SJSA1 (cell line): ENCODE data around the gene GOLGA6A. TPM values are rescaled to one million over a fixed set of nuclear protein-coding genes. Genes with fewer than 3 reads are reported as not detected.
"Not testable (repeated sequence)": the region's sequence is repeated elsewhere in the genome, so short reads cannot be mapped to it uniquely, and the experiment has no call there.

Experiments used
- DNase-seq, 2 experiments: peaks; one replicate each; pipeline ENCODE4 v3.0.0-alpha.2; 2015 to 2020; ENCODE audit warnings: low spot score in 2 of 2, low read depth in 1 of 2
- H3K27ac ChIP-seq: fragments of 250-450 bp; sonication (Bioruptor Pico); 2 replicates; pipeline ENCODE4 v1.5.1; 2020; ENCODE audit warnings: mild to moderate bottlenecking, moderate library complexity
- H3K27me3 ChIP-seq: fragments of 250-450 bp; sonication (Bioruptor Pico); replicated peaks from 2 replicates; pipeline ENCODE4 v1.5.1; 2020; ENCODE audit warnings: mild to moderate bottlenecking, moderate library complexity
- H3K36me3 ChIP-seq: fragments of 250-450 bp; sonication (Bioruptor Pico); 2 replicates; pipeline ENCODE4 v1.5.1; 2020; ENCODE audit warnings: mild to moderate bottlenecking
- H3K4me1 ChIP-seq: fragments of 250-450 bp; sonication (Bioruptor Pico); replicated peaks from 2 replicates; pipeline ENCODE4 v1.6.1; 2021; ENCODE audit warnings: mild to moderate bottlenecking
- H3K4me3 ChIP-seq: fragments of 250-450 bp; sonication (Bioruptor Pico); 2 replicates; pipeline ENCODE4 v1.5.1; 2020; ENCODE audit warnings: mild to moderate bottlenecking
- H3K9me3 ChIP-seq: fragments of 250-450 bp; sonication (Bioruptor Pico); replicated peaks from 2 replicates; pipeline ENCODE4 v1.5.1; 2020; ENCODE audit warnings: mild to moderate bottlenecking
- total RNA-seq: library from RNA; depleted of rRNA; stranded (reverse); fragments of >200 nt; shearing (Covaris generic); gene quantifications from 2 replicates; pipeline ENCODE4 v1.2.3, GENCODE V29; 2014; rRNA removed

GOLGA6A gene, protein sequence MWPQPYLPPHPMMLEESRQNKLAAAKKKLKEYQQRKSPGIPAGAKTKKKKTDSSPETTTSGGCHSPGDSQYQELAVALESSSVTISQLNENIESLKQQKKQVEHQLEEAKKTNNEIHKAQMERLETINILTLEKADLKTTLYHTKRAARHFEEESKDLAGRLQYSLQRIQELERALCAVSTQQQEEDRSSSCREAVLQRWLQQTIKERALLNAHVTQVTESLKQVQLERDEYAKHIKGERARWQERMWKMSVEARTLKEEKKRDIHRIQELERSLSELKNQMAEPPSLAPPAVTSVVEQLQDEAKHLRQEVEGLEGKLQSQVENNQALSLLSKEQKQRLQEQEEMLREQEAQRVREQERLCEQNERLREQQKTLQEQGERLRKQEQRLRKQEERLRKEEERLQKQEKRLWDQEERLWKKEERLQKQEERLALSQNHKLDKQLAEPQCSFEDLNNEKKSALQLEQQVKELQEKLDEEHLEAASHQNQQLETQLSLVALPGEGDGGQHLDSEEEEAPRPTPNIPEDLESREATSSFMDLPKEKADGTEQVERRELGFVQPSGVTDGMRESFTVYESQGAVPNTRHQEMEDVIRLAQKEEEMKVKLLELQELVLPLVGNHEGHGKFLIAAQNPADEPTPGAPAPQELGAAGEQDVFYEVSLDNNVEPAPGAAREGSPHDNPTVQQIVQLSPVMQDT
- total RNA-seq = not detected in 2 replicates

- not testable (repeated sequence) for H3K36me3 ChIP-seq, H3K4me3 ChIP-seq, H3K27ac ChIP-seq, H3K9me3 ChIP-seq, H3K27me3 ChIP-seq, H3K4me1 ChIP-seq, DNase-seq
These were observed at the start of gene GOLGA6A for GRCh38 chr15:74082450-74082849. Gene GOLGA6A (minus strand): TSS chr15:74082550. CDS start chr15:74082509, 41 bp downstream.

DNA sequence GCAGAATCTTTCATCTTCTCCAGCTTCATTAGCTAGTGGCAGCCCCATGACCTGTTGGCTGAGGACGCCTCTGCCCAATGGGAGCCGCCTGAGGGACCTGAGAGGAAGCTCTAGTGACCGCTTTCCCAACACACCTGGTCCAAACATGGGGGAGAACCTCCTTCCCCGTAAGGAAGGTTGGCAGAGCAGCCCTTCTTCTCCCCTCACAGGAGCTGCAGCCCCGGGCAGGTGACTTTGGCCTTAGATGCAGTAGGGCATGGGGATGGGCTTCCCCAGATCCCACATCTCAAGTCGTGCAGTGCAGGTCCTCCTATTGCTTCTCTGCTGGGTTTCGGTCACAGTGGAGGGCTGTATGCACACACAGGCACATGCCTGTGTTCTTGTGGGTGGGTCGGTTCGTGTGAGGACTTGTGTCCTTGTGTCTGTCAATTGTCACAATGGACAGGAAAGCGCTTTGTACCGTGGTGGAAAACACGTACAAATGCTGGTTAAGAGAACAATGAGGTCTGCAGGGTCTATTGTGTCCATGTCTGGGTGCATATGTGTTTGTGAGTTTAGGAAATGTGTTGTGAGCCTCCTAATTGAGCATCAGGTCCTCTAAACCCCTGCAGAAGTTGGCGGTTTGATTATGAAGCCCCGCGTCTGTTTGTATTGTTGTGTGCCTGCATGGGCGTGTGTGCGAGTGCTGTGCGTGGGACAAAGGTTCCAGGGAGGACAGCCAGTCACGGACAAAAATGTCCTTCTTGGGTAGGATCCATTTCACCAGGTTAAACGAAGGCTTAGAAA lies 49.5 kb upstream of the GOLGA6A start:
- no peak overlapping the region for H3K4me3 ChIP-seq
- no peak for DNase-seq
- H3K27ac ChIP-seq = no peak overlapping the region
- peaks cover 19% of the 10 kb centered on the region for H3K9me3 ChIP-seq
- 0 out of 2 replicates have a peak, but pooled peaks cover 3% of the 10 kb centered on the region for H3K36me3 ChIP-seq
- peaks cover 20% of the 10 kb centered on the region for H3K4me1 ChIP-seq
- H3K27me3 ChIP-seq = peaks cover 79% of the 10 kb centered on the region

DNA sequence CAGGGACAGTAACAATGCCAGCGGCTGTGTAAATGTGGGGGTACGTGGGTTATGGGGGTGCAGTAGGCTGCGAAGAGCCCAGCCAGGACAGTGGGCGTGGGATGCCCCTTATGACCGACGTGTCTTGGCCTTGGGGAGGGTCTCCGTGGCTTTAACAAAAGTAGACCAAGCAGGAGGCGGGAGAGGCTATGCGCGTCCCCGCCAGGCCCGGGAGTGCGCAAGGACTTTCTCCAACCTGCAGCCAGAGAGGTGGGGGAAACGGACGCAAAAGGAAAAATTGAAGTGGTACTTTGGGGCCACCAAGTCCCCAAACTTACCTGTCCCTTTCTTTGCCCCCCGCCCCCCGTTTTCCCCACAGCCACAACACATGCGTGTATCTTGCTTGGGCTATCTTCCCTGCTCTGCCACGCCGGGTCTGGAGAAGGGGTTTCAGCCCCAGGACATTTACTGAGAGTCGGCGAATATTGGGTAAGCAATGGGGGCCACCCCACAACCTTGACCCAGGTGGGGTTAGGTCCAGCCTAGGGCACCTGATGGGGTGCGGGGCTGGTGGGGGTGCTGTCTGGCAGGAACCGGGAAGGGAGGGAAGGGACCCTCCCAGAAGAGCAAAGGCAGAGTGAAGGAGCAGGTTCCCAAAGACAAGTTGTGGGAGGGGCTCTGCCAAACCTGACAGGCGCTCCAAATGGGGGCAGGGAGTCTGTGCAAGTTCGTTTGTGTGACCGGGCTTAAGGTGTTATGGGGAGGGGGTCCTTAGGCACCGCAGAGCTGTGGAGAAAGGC lies 48.7 kb upstream of the GOLGA6A start:
- H3K36me3 ChIP-seq = 0 out of 2 replicates have a peak, but pooled peaks cover 3% of the 10 kb centered on the region
- H3K4me1 ChIP-seq = peaks cover 17% of the 10 kb centered on the region
- peaks cover 19% of the 10 kb centered on the region for H3K9me3 ChIP-seq
- no peak overlapping the region for H3K4me3 ChIP-seq
- H3K27ac ChIP-seq = no peak overlapping the region
- no peak for DNase-seq
- H3K27me3 ChIP-seq = peaks cover 79% of the 10 kb centered on the region

GRCh38 chr15:74130155-74130848 lies 48.0 kb upstream of the GOLGA6A start, which contains the start of gene ISLR2:
Gene ISLR2 (plus strand): TSS chr15:74130586. CDS start chr15:74132755, 2,169 bp downstream.
- Histone ChIP-seq H3K27me3 (peaks cover 87% of the 10 kb centered on the region), H3K4me3 (no peak within 1 kb of the TSS), H3K27ac (no peak within 1 kb of the TSS)

DNA sequence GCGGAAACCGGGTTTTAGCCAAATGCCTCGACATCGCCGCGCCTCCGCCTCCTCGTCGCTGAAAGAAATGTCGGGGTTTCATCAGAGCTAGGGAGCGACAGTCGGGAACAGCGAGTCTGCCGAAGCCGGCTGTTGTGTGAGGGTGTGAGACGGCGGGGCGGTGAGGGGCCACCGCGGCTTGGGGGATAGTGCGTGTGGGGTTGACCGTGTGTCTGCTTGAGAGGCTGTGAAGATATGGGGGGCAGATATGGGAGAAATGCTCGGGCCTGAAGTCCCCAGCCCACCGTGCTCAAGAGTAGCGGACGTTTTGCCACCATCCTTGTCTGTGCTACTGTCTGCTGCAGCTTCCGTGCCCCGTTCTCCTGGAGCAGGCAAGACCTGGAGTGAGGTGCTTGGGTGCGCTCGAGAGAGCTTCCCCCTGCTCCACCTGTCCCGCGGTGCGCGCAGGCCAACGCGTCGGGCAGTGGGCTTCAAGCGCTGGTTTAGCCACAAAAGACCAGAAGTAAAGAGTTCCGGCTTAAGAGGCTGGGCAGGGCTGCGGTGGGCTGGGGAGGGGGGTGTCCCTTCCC lies 47.3 kb upstream of the GOLGA6A start:
- no peak overlapping the region for H3K4me3 ChIP-seq
- no peak overlapping the region for H3K27ac ChIP-seq
- H3K9me3 ChIP-seq = peaks cover 19% of the 10 kb centered on the region
- peaks cover 89% of the 10 kb centered on the region for H3K27me3 ChIP-seq
- H3K36me3 ChIP-seq = 0 out of 2 replicates have a peak, but pooled peaks cover 3% of the 10 kb centered on the region
- H3K4me1 ChIP-seq = peaks cover 11% of the 10 kb centered on the region
- no peak for DNase-seq

More at GRCh38 chr15:74130155-74130848, 48.0 kb upstream of the GOLGA6A start, which contains the start of gene ISLR2:
- DNase-seq = no peak
- H3K36me3 ChIP-seq = 0 out of 2 replicates have a peak, but pooled peaks cover 3% of the 10 kb centered on the region
- peaks cover 11% of the 10 kb centered on the region for H3K4me1 ChIP-seq
- H3K9me3 ChIP-seq = peaks cover 19% of the 10 kb centered on the region

GRCh38 chr15:74128785-74129585 lies 46.6 kb upstream of the GOLGA6A start:
- Histone ChIP-seq H3K4me3 (no peak overlapping the region), H3K9me3 (peaks cover 12% of the 10 kb centered on the region), H3K27ac (no peak overlapping the region), H3K4me1 (peaks cover 8% of the 10 kb centered on the region), H3K27me3 (peaks cover 89% of the 10 kb centered on the region), H3K36me3 (no peaks in the 10 kb centered on the region)
- no peak for DNase-seq

DNA sequence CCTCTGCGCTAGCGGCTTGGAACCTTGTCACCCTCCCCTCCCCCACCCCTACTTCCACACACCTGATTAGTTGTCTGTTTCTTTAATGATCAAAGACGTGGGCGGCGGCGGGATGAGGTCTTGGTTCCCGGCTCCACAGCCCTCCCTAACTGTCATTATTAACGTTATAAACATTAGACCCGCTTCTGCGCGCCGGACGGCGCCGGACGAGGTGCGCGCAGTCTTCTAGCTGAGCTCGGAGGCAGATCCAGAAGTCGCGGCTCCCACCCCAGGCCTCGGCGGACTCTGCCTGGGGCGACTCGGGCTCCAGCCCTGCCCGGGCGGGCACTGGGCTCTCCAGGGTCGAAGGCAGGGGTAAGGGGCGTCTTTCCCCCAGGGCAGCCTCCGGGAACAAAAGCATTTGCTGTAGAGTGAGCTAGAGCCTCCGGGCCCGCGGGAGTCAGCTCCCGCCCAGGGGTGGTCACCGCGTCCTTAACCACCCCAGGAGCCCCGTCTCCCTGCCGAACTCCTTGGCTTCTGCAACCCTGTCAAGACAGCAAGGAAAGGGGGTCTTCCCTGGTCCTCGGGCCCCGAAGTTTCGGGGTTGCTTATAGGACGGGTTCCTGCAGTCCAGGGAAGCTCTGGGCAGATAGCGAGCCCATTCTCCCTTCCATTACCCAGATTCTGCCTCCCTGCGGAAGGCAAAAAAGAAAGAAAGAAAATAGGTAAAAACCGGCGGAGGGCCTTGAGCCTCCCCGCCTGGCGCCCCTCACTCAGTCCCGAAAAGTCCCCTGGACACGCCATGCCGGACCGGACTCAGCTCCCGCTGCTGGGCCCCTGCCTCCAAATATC lies 45.8 kb upstream of the GOLGA6A start:
- Histone ChIP-seq H3K27me3 (peaks cover 89% of the 10 kb centered on the region), H3K9me3 (peaks cover 5% of the 10 kb centered on the region), H3K36me3 (no peaks in the 10 kb centered on the region), H3K4me1 (peaks cover 8% of the 10 kb centered on the region), H3K4me3 (no peak overlapping the region), H3K27ac (no peak overlapping the region)
- DNase-seq = peak in 1 of 2 experiments; percentile 43

- H3K4me1 ChIP-seq = peaks cover 8% of the 10 kb centered on the region
- DNase-seq = peak; percentile 83 to 89
These were observed 45.1 kb upstream of the GOLGA6A start for GRCh38 chr15:74127255-74127953.

GRCh38 chr15:74124759-74125158 lies 42.4 kb upstream of the GOLGA6A start:
- Histone ChIP-seq H3K27ac (no peak overlapping the region), H3K36me3 (no peaks in the 10 kb centered on the region), H3K9me3 (no peaks in the 10 kb centered on the region), H3K4me3 (no peak overlapping the region), H3K4me1 (peaks cover 8% of the 10 kb centered on the region), H3K27me3 (peaks cover 68% of the 10 kb centered on the region)
- no peak for DNase-seq

More at GRCh38 chr15:74127255-74127953, 45.1 kb upstream of the GOLGA6A start:
- Histone ChIP-seq H3K9me3 (no peaks in the 10 kb centered on the region), H3K36me3 (no peaks in the 10 kb centered on the region), H3K27me3 (peaks cover 87% of the 10 kb centered on the region), H3K27ac (no peak overlapping the region), H3K4me3 (no peak overlapping the region)

DNA sequence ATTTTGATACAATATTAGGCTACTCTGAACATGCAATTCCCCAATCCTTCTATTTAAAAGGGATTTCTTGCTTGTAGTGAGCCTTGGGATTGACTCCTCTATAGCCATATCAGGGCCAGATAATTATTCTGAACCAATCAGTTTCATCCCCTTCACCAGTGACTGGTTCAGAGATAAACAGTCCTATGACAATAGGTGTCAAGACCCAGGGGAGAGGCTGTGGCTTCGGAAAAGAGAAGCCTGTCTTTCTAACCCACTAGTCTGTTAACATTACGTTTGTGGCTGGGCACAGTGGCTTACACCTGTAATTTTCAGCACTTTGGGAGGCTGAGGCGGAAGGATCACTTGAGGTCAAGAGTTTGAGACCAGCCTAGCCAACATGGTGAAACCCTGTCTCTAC lies 41.8 kb upstream of the GOLGA6A start:
- Histone ChIP-seq H3K4me3 (no peak overlapping the region), H3K27me3 (peaks cover 62% of the 10 kb centered on the region), H3K36me3 (no peaks in the 10 kb centered on the region), H3K9me3 (no peaks in the 10 kb centered on the region), H3K27ac (no peak overlapping the region), H3K4me1 (peaks cover 8% of the 10 kb centered on the region)
- DNase-seq = no peak
